Hematopoietic multipotent progenitor cell (in vitro differentiated cells): Measurements from ENCODE around the gene PF4V1. TPM values are rescaled to one million over a fixed set of nuclear protein-coding genes. Genes with fewer than 3 reads are reported as not detected.

Source experiments
- DNase-seq, 3 donors: peaks; one replicate each; pipeline ENCODE4 v3.0.0-alpha.2; 2011 to 2015; ENCODE audit warnings: low read depth in 2 of 3, low spot score in 2 of 3
- total RNA-seq: library from RNA; depleted of rRNA; stranded (reverse); fragments of >200 nt; gene quantifications from one replicate; pipeline ENCODE4 v1.2.3, GENCODE V29; 2012

The PF4V1 gene
- total RNA-seq, 1 donor = 1.1 TPM

DNA sequence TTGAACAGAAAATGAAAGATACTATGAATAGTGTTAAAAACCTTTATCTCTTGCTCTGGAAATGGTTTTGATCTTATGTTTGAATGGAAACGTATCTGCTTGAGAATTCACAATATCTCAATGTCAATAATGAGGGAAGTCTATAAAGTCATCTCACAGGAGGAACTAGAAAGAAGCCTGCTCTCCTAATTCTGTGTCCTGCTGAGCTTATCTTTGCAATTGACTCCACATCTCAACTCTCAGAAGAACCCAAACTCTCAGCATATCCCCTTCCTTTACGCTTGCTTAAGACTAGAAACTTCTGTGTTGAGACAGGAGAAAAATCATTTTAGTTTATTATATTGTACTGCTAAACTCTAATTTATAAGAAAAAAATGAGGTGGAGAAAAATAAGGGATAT is 8.3 kb upstream of the PF4V1 start:
- no peak for DNase-seq

- DNase-seq = no peak
Observed at GRCh38 chr4:73847526-73848182, 5.4 kb upstream of the PF4V1 start.

DNA sequence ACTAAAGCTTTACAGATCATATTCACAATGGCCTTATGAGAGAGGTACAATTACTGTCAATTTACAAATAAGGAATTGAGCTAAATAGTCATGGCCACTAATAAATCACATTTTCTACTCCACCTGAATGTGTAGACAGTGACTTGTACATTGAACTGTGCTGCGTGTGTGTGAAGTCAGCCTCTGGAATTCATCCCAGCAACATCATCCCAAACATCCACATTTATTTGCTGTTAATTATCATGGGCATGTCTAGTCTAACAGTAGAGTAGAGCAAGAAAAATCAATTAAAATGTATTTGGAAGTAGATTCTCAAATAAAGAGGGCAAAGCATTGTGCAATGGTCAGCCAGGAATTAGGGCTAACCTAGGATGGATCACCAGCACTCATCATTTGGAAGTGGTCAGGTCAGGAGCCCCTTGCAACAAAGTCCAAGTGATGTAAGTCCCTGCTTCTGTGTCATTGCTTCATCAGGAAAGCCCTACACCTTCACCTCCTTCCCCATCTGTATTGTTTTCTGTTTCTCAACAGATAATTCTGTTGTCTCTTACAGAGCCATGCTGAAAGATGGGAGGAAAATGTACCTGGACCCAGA is 4.8 kb upstream of the PF4V1 start:
- no peak for DNase-seq

DNA sequence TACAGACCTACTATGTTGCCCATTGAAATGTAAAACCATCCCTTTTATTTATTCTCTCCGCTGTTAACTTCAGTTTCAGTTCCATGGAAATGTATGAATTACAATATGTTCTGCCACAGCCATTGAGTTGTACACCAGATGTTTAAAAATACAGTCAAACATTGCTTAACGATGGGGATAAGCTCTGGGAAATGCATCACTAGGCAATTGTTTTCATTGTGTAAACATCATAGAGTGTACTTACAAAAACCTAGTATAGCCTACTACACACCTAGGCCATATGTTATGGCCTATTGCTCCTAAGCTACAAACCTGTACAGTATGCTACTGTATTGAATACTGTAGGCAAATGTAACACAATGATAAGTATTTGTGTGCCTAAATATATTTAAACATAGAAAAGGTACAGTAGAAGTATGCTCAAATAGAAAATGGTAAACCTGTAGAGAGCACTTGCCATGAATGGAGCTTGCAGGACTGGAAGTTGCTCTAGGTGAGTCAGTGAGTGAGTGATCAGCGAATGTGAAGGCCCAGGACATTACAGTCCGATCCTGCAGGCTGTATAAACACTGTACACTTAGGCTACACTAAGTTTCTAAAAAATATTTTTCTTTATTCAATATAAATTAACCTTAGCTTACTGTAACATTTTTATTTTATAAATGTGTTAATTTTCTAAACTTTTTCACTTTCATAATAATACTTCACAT is 2.7 kb upstream of the PF4V1 start:
- DNase-seq = no peak

- DNase-seq = no peak
Observed at GRCh38 chr4:73851293-73851692, 1.8 kb upstream of the PF4V1 start.

- no peak for DNase-seq
Observed at GRCh38 chr4:73852771-73853170, 325 bp upstream of the PF4V1 start.

- DNase-seq = no peak
Observed at GRCh38 chr4:73853718-73854473, 800 bp downstream of the PF4V1 start.

DNA sequence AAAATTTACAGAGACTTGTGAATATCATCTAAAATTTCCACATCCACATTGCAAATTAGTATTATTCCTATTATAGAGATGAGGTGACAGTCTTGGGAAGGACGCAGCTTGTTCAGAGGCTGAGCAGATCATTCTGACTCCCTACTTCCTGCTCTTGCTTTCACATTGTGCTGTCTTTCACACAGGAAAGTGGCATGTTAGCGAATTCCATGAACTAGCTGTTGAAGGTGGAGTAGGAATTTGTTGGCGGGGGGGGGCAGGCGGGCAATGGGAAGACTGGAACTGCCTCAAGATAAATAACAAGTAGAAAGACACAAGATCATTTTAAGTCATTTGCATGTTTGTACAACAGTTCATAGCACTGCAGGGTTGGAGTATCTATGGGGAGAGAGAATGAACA is 2.3 kb downstream of the PF4V1 start:
- DNase-seq = no peak

DNA sequence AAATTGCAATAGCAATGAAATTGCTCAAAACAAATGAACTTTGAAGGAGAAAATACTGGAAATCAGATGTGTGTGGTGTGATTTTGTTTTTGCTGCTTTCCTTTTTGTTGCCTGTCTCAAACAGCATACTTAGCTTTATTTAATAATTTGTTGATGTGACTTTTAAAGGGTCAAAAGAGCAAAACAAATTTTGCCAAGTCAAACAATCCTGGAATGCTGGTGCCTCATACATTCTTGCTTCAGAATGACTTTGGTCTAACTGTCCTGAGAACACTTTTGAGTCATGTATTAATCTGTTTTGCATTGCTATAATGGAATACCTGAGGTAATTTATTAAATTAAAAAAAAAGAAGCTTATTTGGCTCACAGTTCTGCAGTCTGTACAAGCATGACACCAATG is 3.4 kb downstream of the PF4V1 start:
- DNase-seq = no peak

DNA sequence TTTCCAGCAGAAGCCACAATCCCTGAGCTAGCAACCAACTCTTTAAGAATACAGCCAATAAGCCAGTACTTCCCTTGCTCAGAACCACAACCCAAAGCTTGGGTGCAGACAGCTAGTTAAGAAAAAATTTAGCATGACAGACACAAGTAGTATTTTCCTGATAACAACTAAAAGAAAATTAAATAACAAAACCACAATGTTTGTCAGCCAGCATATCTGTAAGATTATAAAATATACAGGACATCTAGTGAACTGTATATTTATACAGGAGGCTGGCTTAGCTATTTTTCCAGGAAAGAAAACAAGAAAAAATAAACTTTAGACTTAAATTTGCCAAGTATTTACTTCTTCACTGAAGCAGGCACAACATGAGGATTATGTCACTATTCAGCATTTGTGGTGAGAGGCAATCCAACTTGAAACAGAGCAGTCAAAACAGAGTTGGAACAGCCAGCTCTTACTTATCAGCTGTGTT is 6.6 kb downstream of the PF4V1 start:
- DNase-seq = peak in 1 of 3 donors; percentile 43

DNA sequence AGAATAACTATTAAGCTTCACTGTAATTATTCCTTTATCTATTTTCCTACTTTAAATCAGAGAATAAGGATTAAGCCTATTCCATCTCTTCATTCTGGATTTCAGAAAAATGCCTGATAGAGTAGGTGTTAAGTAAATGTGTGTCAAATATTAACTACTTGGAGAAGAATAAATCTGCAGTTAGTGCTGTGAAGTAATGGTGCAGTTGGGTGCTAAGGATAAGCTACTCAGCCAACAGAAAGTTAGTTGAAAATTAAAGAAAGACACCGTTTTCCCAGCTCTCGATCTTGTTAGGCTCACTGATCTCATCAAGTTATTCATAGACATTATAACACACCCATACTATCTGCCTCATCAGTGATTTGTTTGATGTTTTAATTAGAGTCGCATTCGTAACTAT is 7.1 kb downstream of the PF4V1 start:
- no peak for DNase-seq

DNA sequence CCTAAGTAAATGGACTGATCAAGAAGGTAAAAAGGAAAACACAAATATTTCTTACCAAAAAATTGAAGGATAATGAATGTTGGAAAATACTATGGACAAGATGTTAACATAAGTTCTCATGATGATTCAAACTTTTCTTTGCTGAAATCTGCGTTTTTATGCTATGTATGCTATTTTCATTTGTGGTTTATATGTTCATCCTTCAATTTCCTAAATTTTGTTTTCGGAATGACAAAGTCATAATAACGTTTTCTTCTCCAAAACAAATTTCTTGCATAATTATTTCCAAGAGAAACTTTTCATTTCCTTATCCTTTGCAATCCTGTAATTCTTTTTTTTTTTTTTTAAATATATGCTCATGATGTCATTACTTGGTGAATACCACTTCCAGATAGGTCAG is 7.8 kb downstream of the PF4V1 start:
- no peak for DNase-seq

DNA sequence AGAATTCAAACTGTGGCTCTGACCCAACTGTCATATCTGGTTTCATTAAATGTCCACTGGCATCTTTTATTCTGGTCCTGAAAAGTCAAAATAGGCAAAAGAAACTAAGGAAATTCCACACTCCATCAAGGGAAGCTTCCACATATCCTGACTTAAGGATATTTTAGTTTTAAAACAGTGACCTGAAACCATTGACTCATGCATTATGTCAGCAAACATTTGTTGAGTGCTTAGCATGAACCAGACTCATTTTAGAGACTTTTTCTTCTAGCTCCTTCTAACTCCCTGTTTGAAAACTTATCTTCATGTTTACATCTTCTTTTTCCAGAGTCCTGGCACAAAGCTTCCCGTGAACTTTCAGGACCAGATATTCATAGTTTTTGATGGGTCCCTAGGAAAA is 9.2 kb downstream of the PF4V1 start:
- no peak for DNase-seq

DNA sequence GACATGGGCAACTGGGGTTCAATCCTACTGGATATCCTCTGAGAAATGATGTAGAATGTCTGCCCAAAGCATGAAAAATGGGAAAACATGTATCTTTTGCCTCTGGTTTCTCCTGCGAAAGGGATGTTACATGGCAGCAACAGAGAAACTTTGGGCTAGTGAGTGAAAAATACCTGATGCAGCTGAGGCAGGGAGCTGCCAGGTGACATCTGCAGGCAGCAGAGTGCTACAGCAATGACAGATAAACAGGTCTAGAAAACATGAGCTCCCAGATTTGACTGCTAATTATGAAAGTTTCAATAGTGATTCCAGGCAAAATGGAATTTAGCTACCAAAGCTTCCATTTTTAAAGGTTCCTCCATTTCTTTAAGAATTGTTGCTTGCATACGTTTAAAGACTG is 11.3 kb downstream of the PF4V1 start:
- peak in 1 of 3 donors; percentile 57 for DNase-seq

GRCh38 chr4:73864961-73865360 is 11.9 kb downstream of the PF4V1 start:
- no peak for DNase-seq

GRCh38 chr4:73865431-73866096 is 12.5 kb downstream of the PF4V1 start:
- no peak for DNase-seq

DNA sequence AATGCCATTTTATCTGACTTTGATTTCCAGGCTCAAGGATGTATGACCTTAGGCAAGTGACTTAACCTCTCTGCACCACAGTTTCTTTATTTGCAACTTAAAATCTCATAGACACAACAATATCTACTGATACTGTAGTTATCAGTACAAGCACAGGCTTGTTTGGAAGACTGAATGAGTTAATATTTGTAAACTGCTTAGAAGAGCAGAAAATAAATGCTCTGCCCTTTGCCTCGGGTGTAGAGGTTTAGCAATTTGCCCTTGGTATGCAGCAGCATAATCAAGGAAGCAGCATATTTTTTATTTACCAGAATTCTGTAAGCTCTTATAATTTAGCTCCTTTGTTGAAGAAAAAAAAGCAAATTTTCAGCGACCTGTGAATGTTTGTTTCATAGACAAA is 13.2 kb downstream of the PF4V1 start:
- DNase-seq = no peak

DNA sequence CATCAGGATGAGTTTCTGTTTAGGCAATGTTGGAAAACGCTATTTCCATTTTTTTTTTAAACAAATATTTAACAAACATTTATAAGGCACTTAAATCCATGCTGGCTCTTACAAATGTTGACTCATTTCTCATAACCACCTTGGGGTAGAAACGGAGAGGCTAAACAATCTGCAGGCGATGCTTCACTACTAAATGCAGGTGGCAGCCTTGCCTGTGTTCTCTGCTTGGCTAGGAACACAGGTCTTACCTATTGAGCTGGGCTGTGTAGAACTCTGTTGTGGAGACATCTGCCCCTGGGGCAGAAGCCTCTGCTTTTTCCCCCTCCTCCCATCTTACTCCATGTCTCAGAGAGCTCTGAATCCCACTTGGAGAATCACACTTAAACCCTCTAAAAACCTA is 14.7 kb downstream of the PF4V1 start:
- peak in 1 of 3 donors; percentile 60 for DNase-seq

- no peak for DNase-seq
Observed at GRCh38 chr4:73868206-73869129, 15.4 kb downstream of the PF4V1 start.
